GM19240 (cell line): ENCODE data around the gene MT1B.

Experiments used
- DNase-seq: peaks from one replicate; pipeline ENCODE4 v3.0.0; 2011; ENCODE audit warnings: low spot score; ENCODE audit not compliant: insufficient read length

MT1B gene

GRCh38 chr16:56684926-56685590, 33.4 kb downstream of the MT1B start:
- no peak for DNase-seq

DNA sequence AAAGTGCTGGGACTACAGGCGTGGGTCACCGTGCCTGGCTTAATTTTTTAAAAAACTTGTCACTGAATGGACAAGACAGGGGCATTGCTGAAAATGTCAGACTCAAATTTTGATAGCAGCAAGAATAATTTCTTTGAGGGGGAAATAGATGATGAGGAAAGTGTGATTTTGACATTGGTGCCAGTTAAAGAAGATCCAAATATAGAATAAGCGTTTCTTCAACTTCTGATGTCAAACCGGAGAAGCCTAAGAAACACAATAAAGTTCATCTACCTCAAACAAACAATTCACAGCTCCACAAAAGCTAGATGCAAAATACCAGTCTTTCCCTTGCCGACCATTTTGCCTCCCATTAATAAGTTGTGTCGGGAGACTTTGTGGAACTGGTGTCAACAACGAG, 35.1 kb downstream of the MT1B start:
- DNase-seq = no peak

DNA sequence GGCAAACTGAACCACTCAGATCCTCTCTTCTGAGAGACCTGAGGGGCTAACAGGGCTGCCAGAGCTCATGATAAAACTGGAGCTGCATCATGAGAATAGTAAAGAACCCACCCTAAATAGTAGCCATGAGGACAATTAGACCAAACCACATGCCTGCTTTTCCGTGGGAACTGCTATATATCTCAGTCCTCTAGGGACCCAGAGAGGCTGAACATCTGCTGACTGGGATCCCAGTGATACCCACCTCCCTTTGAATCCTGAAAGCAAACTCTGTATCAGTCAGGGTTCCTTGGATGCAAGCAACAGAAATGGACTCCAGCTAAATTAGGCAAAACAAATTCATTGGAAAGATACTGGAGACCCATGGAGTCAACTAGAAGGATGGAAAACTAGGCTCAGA, 37.1 kb downstream of the MT1B start:
- no peak for DNase-seq

GRCh38 chr16:56689171-56689570, 37.5 kb downstream of the MT1B start:
- no peak for DNase-seq

DNA sequence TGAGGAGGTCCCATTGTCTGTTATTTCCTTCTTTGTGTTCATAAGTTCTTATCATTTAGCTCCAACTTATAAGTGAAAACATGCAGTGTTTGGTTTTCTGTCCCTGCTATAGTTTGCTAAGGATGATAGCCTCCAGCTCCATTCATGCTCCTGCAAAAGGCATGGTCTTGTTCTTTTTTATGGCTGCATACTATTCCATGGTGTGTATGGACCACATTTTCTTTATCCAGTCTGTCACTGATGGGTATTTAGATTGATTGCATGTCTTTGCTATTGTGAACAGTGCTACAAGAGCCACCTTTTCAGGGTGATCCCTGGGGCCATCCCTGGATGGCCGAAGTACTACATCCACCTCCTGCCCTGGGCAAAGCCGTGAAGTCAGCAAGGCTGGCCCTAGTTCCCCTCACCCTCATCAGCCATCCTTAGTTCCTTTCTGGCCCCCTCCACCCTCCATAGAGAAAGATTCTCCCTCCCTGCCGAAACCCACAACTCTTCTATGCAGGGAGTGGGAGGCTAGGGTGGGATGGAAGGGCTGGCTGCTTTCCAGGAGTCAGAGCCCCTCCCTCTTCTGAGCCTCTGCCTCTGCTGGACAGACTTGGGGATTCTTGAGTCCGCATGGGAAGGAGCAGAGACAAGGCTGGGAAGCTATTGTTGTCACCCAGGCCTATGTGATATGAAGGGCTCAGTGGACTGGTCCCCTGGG, 38.9 kb downstream of the MT1B start:
- DNase-seq = no peak

- DNase-seq = no peak
Measured at GRCh38 chr16:56691885-56692284, 40.2 kb downstream of the MT1B start.

DNA sequence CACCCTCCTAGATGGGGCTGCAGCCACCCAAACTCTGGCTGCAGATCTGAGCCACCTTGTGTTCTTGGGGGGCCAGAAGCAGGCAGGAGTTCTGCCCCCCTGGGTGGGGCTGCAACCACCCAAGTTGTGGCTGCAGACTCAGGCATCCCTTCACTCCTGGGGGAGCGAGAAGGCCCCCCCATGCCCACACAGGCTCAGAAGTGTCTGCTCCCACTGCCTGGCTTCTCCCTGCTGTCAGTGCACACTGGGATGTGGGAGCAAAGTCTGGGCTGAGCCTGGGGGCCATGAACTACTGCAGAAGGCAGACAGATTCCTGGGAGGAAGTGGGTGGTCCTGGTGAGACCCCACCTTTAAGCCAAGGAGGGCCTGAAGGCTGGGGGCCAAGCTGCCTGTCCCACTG, 43.6 kb downstream of the MT1B start:
- DNase-seq = no peak

- DNase-seq = no peak
Measured at GRCh38 chr16:56697456-56698155, 45.9 kb downstream of the MT1B start.

GRCh38 chr16:56700195-56700594, 48.5 kb downstream of the MT1B start:
- no peak for DNase-seq

GRCh38 chr16:56700631-56701030, 48.9 kb downstream of the MT1B start:
- DNase-seq = no peak

- no peak for DNase-seq
Measured at GRCh38 chr16:56701534-56701933, 49.8 kb downstream of the MT1B start.
